Mesendoderm (in vitro differentiated cells): ENCODE results near the gene FOXE3.
"Not testable (repeated sequence)": the region's sequence is repeated elsewhere in the genome, so short reads cannot be mapped to it uniquely, and the experiment has no call there.

ENCODE experiments used
- DNase-seq: peaks from one replicate; pipeline ENCODE4 v3.0.0; 2013
- H2AK5ac ChIP-seq: 2 replicates; pipeline ENCODE4 v1.6.1; 2013; ENCODE audit warnings: low read length, inconsistent platforms
- H2BK120ac ChIP-seq: 2 replicates; pipeline ENCODE4 v1.6.1; 2013; ENCODE audit warnings: low read depth, mild to moderate bottlenecking, low read length, moderate library complexity, mixed read lengths
- H2BK15ac ChIP-seq: replicated peaks from 2 replicates; pipeline ENCODE4 v1.6.1; 2013; ENCODE audit warnings: low read depth, mild to moderate bottlenecking, moderate library complexity
- H2BK5ac ChIP-seq: 2 replicates; pipeline ENCODE4 v1.6.1; 2013; ENCODE audit warnings: low read length, inconsistent platforms
- H3K18ac ChIP-seq: 2 replicates; pipeline ENCODE4 v1.6.1; 2013; ENCODE audit warnings: mild to moderate bottlenecking, low read length, mixed read lengths
- H3K23ac ChIP-seq: one replicate; pipeline ENCODE4 v1.6.1; 2013; ENCODE audit warnings: low read length
- H3K27ac ChIP-seq: 2 replicates; pipeline ENCODE4 v1.5.1; 2013; ENCODE audit warnings: low read depth, mild to moderate bottlenecking, inconsistent platforms, low read length, moderate library complexity
- H3K27me3 ChIP-seq: 2 replicates; pipeline ENCODE4 v1.6.1; 2013; ENCODE audit warnings: low read length, control low read depth, mild to moderate bottlenecking, inconsistent platforms; ENCODE audit not compliant: insufficient read depth, poor library complexity
- H3K36me3 ChIP-seq: 2 replicates; pipeline ENCODE4 v1.6.1; 2013; ENCODE audit warnings: low read length, inconsistent platforms; ENCODE audit not compliant: control insufficient read depth, insufficient read depth
- H3K4ac ChIP-seq: one replicate; pipeline ENCODE4 v1.6.1; 2013; ENCODE audit warnings: low read depth, mild to moderate bottlenecking, low read length, moderate library complexity
- H3K4me1 ChIP-seq: 2 replicates; pipeline ENCODE4 v1.6.1; 2013; ENCODE audit warnings: low read depth, low read length, inconsistent platforms; ENCODE audit not compliant: control insufficient read depth
- H3K4me2 ChIP-seq: 2 replicates; pipeline ENCODE4 v1.6.1; 2013; ENCODE audit warnings: low read length
- H3K4me3 ChIP-seq: 2 replicates; pipeline ENCODE4 v1.5.1; 2013; ENCODE audit warnings: mild to moderate bottlenecking, low read length
- H3K56ac ChIP-seq: one replicate; pipeline ENCODE4 v1.6.1; 2013; ENCODE audit warnings: low read length
- H3K79me1 ChIP-seq: 2 replicates; pipeline ENCODE4 v1.6.1; 2013; ENCODE audit warnings: low read length, inconsistent platforms
- H3K79me2 ChIP-seq: 2 replicates; pipeline ENCODE4 v1.6.1; 2013; ENCODE audit warnings: mild to moderate bottlenecking, low read length; ENCODE audit not compliant: control insufficient read depth, insufficient read depth
- H3K9ac ChIP-seq: 2 replicates; pipeline ENCODE4 v1.6.1; 2013; ENCODE audit warnings: low read length, inconsistent platforms
- H4K5ac ChIP-seq: one replicate; pipeline ENCODE4 v1.6.1; 2013; ENCODE audit warnings: low read length
- H4K8ac ChIP-seq: one replicate; pipeline ENCODE4 v1.6.1; 2013; ENCODE audit warnings: low read depth, mild to moderate bottlenecking, control low read depth, low read length, moderate library complexity
- WGBS: extraction: QIAGEN DNeasy Blood & Tissue Kit; methylation state at CpG from one replicate; pipeline ENCODE4 v1.1.7; 2013; ENCODE audit warnings: low lambda C conversion rate, missing lambda C conversion rate; ENCODE audit not compliant: insufficient coverage; ENCODE audit errors: extremely low coverage; 5-methylcytosine and 5-hydroxymethylcytosine counted together

Gene FOXE3

GRCh38 chr1:47452426-47452825 lies 36.3 kb downstream of the FOXE3 start:
- WGBS = no CpG with 5 or more reads among the region's 1 CpG
- Histone ChIP-seq H3K79me1 (no peaks in the 10 kb centered on the region), H3K79me2 (no peaks in the 10 kb centered on the region), H3K18ac (no peak overlapping the region), H2BK5ac (no peak overlapping the region), H3K4me3 (no peak overlapping the region), H3K36me3 (no peaks in the 10 kb centered on the region), H3K27me3 (peaks cover 26% of the 10 kb centered on the region), H3K56ac (no peak overlapping the region), H2BK15ac (no peak overlapping the region), H4K5ac (no peak overlapping the region), H3K4ac (no peak overlapping the region), H2BK120ac (no peak overlapping the region), H3K9ac (no peak overlapping the region), H3K4me2 (no peak overlapping the region), H3K23ac (no peak overlapping the region), H2AK5ac (no peak overlapping the region), H3K4me1 (no peaks in the 10 kb centered on the region), H4K8ac (no peak overlapping the region), H3K27ac (no peak overlapping the region)
- DNase-seq = no peak

DNA sequence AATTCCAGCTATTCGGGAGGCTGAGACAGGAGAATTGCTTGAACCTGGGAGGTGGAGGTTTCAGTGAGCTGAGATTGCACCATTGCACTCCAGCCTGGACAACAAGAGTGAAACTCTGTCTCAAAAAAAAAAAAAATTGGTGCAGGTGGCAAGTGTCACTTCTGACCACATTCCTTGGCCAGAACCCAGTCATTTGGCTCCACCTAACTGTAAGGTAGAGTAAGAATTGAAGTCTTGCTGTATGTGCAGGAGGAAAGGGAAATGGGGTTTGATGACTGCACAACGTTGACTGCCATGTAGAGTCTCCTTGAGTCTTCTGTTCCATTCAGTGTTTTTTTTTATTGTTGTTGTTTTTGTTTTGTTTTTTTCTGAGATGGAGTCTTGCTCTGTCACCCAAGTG lies 37.8 kb downstream of the FOXE3 start:
- H2AK5ac ChIP-seq, H2BK15ac ChIP-seq, H4K8ac ChIP-seq, H3K79me1 ChIP-seq, H3K4me2 ChIP-seq, H3K18ac ChIP-seq, H2BK120ac ChIP-seq, H3K4me3 ChIP-seq, H3K36me3 ChIP-seq, H2BK5ac ChIP-seq, H3K27ac ChIP-seq, H3K56ac ChIP-seq, H3K9ac ChIP-seq, DNase-seq, H3K23ac ChIP-seq, H3K4ac ChIP-seq, H3K4me1 ChIP-seq, H3K79me2 ChIP-seq, H4K5ac ChIP-seq: not testable (repeated sequence)
- H3K27me3 ChIP-seq = peaks cover 16% of the 10 kb centered on the region
- WGBS = no CpG with 5 or more reads among the region's 2 CpGs

DNA sequence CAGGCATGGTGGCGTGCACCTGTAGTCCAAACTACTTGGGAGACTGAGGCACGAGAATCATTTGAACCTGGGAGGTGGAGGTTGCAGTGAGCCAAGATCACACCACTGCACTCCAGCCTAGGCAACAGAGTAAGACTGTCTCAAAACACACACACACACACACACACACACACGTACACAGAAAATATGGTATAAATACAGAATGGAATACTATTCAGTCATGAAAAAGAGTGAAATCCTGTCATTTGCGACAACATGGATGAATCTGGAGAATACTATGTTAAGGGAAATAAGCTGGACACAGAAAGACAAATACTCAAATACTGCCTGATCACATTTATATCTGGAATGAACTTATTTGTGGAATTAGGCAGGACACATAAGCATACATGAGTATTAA lies 40.2 kb downstream of the FOXE3 start:
- Histone ChIP-seq H4K8ac (no peak overlapping the region), H4K5ac (no peak overlapping the region), H2BK5ac (no peak overlapping the region), H3K79me1 (no peaks in the 10 kb centered on the region), H3K79me2 (no peaks in the 10 kb centered on the region), H3K4me1 (no peaks in the 10 kb centered on the region), H2BK15ac (no peak overlapping the region), H2BK120ac (no peak overlapping the region), H3K27me3 (no peaks in the 10 kb centered on the region), H3K27ac (no peak overlapping the region), H3K36me3 (no peaks in the 10 kb centered on the region), H3K9ac (no peak overlapping the region), H3K4me3 (no peak overlapping the region), H3K56ac (no peak overlapping the region), H3K23ac (no peak overlapping the region), H3K4me2 (no peak overlapping the region), H2AK5ac (no peak overlapping the region), H3K18ac (no peak overlapping the region), H3K4ac (no peak overlapping the region)
- no CpG with 5 or more reads among the region's 4 CpGs for WGBS
- no peak for DNase-seq

GRCh38 chr1:47457547-47457946 lies 41.5 kb downstream of the FOXE3 start:
- not testable (repeated sequence) for H2BK5ac ChIP-seq, H3K79me1 ChIP-seq, H3K9ac ChIP-seq, H3K79me2 ChIP-seq, H2AK5ac ChIP-seq, H3K4me3 ChIP-seq, H2BK15ac ChIP-seq, H3K27me3 ChIP-seq, H3K56ac ChIP-seq, H3K4ac ChIP-seq, H3K27ac ChIP-seq, H3K23ac ChIP-seq, H4K5ac ChIP-seq, H3K4me2 ChIP-seq, H4K8ac ChIP-seq, H3K18ac ChIP-seq, H3K4me1 ChIP-seq, H3K36me3 ChIP-seq, H2BK120ac ChIP-seq, DNase-seq
- WGBS = no CpG with 5 or more reads among the region's 16 CpGs

DNA sequence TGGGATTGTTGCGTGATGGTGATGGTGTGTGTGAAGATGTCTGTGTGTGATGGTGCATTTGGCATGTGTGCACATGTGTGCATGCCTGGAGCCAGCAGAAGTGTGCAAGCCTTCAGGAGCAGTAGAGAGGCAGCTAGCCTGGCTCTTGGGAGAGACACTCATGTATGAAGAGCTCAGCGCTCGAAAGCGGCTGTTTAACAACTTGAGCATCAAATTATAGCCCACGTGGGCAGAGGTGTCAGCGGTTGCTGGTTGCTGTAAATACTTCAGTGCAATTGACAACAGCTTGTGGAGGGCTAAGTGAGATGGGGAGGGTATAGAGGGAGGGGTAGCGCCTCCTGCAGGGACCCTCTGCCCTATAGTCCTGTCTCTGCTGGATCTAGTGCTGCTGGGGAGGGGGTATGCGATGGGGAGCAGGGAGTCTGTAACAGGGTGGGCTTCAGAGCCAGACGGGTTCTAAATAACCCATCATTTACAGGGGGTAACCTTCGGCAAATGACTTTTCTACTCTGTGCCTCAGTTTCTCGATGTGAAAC lies 43.2 kb downstream of the FOXE3 start:
- no peak overlapping the region for H4K8ac ChIP-seq
- DNase-seq = no peak
- H2BK120ac ChIP-seq = no peak overlapping the region
- no peak overlapping the region for H4K5ac ChIP-seq
- H3K27ac ChIP-seq = no peak overlapping the region
- no peak overlapping the region for H3K4me2 ChIP-seq
- no peak overlapping the region for H2BK5ac ChIP-seq
- H3K23ac ChIP-seq = no peak overlapping the region
- H3K27me3 ChIP-seq = no peaks in the 10 kb centered on the region
- no peaks in the 10 kb centered on the region for H3K79me1 ChIP-seq
- no peak overlapping the region for H2AK5ac ChIP-seq
- no peak overlapping the region for H3K56ac ChIP-seq
- no peak overlapping the region for H3K9ac ChIP-seq
- H3K36me3 ChIP-seq = no peaks in the 10 kb centered on the region
- H3K18ac ChIP-seq = no peak overlapping the region
- no CpG with 5 or more reads among the region's 11 CpGs for WGBS
- H3K79me2 ChIP-seq = no peaks in the 10 kb centered on the region
- no peak overlapping the region for H3K4me3 ChIP-seq
- no peak overlapping the region for H2BK15ac ChIP-seq
- no peaks in the 10 kb centered on the region for H3K4me1 ChIP-seq
- no peak overlapping the region for H3K4ac ChIP-seq

DNA sequence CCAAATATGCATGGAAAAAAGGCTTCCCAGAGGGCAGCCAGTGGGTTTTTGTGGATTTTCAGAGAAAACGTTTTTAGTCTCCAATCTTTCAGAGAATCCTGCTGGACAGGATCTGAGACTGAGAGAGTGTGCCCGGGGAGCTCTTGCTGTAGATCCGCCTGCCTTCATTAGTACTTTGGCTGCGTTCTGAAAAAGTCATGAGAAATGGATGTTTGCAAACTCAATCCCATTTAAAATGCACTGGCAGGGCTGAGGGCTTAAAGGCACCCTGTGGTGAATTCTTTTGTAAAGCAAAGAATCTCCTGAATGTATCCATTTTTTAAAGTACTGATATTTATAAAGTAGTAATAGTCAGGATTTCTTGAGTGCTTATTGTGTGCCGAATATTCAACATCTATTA lies 44.0 kb downstream of the FOXE3 start:
- H3K36me3 ChIP-seq = no peaks in the 10 kb centered on the region
- H3K56ac ChIP-seq = no peak overlapping the region
- WGBS = no CpG with 5 or more reads among the region's 5 CpGs

More for the DNA sequence above, 44.0 kb downstream of the FOXE3 start:
- Histone ChIP-seq H3K18ac (no peak overlapping the region), H2BK5ac (no peak overlapping the region), H3K4me1 (no peaks in the 10 kb centered on the region), H4K8ac (no peak overlapping the region), H3K4me2 (no peak overlapping the region), H3K4me3 (no peak overlapping the region), H4K5ac (no peak overlapping the region), H3K4ac (no peak overlapping the region), H2AK5ac (no peak overlapping the region), H3K79me2 (no peaks in the 10 kb centered on the region), H3K27ac (no peak overlapping the region), H3K79me1 (no peaks in the 10 kb centered on the region), H3K9ac (no peak overlapping the region), H3K23ac (no peak overlapping the region), H3K27me3 (no peaks in the 10 kb centered on the region), H2BK120ac (no peak overlapping the region), H2BK15ac (no peak overlapping the region)
- no peak for DNase-seq
